Common myeloid progenitor, CD34-positive (primary cell): ENCODE results near the gene ETS2.
A peak's percentile ranks its signal among the peaks of the same experiment; 100 is the strongest.

Source experiments
- CTCF ChIA-PET: fragments of 350-600 bp; sonication (Branson Sonifier 250); formaldehyde crosslinking; loops from one replicate; lab custom pipeline; 2021; ENCODE audit warnings: antibody characterized with exemption; lab: Charles Lee
- POLR2A ChIA-PET: fragments of 350-600 bp; sonication (Branson Sonifier 250); formaldehyde crosslinking; loops from one replicate; lab custom pipeline; 2021; ENCODE audit warnings: antibody characterized with exemption; lab: Charles Lee
- DNase-seq, 3 donors: peaks; one replicate each; pipeline versions ENCODE4 v3.0.0 to v3.0.0-alpha.2; 2013
- H3K27ac ChIP-seq, 2 experiments: 1 replicate in 1 of 2; 2 replicates in 1 of 2; pipeline ENCODE4 v1.7.0; 2013; ENCODE audit warnings: inconsistent platforms in 2 of 2, low read length in 2 of 2, mild to moderate bottlenecking in 2 of 2, low read depth in 1 of 2, moderate library complexity in 1 of 2; ENCODE audit not compliant: severe bottlenecking in 2 of 2, insufficient read depth in 1 of 2, poor library complexity in 1 of 2
- H3K27me3 ChIP-seq, 5 experiments: replicated peaks in 2 of 5; 1 replicate in 3 of 5; 2 replicates in 2 of 5; pipeline versions ENCODE4 v1.6.1 to v1.7.0; 2013; ENCODE audit warnings: low read length in 4 of 5, mild to moderate bottlenecking in 2 of 5, moderate library complexity in 2 of 5, inconsistent platforms in 1 of 5; ENCODE audit not compliant: insufficient read depth in 5 of 5, control insufficient read depth in 4 of 5
- H3K36me3 ChIP-seq, 4 experiments: 1 replicate in 2 of 4; 2 replicates in 2 of 4; pipeline versions ENCODE4 v1.6.1 to v1.7.0; 2013; ENCODE audit warnings: low read length in 3 of 4, control low read depth in 1 of 4, mild to moderate bottlenecking in 1 of 4; ENCODE audit not compliant: control insufficient read depth in 4 of 4, insufficient read depth in 4 of 4
- H3K4me1 ChIP-seq, 4 experiments: 1 replicate in 3 of 4; 2 replicates in 1 of 4; pipeline versions ENCODE4 v1.6.1 to v1.7.1; 2013; ENCODE audit warnings: low read length in 3 of 4, mild to moderate bottlenecking in 3 of 4, control low read depth in 1 of 4, inconsistent platforms in 1 of 4, moderate library complexity in 1 of 4; ENCODE audit not compliant: control insufficient read depth in 4 of 4, insufficient read depth in 4 of 4; ENCODE audit errors: control extremely low read depth in 1 of 4
- H3K4me3 ChIP-seq, 7 experiments: 1 replicate in 4 of 7; 2 replicates in 3 of 7; pipeline versions ENCODE4 v1.5.1 to v1.7.0; 2013; ENCODE audit warnings: mild to moderate bottlenecking in 7 of 7, low read length in 6 of 7, moderate library complexity in 6 of 7, inconsistent platforms in 2 of 7, low read depth in 2 of 7, control low read depth in 1 of 7; ENCODE audit not compliant: insufficient read depth in 4 of 7, control insufficient read depth in 1 of 7; ENCODE audit errors: extremely low read depth in 1 of 7
- H3K9me3 ChIP-seq, 5 experiments: 1 replicate in 4 of 5; 2 replicates in 1 of 5; pipeline versions ENCODE4 v1.6.1 to v1.7.1; 2013; ENCODE audit warnings: low read length in 4 of 5, mild to moderate bottlenecking in 2 of 5, inconsistent platforms in 1 of 5, low read depth in 1 of 5, moderate library complexity in 1 of 5; ENCODE audit not compliant: control insufficient read depth in 4 of 5, insufficient read depth in 2 of 5; ENCODE audit errors: control extremely low read depth in 1 of 5
- WGBS: methylation state at CpG from one replicate; pipeline ENCODE4 v1.1.5; 2013; ENCODE audit not compliant: insufficient coverage; 5-methylcytosine and 5-hydroxymethylcytosine counted together

ETS2 gene

DNA sequence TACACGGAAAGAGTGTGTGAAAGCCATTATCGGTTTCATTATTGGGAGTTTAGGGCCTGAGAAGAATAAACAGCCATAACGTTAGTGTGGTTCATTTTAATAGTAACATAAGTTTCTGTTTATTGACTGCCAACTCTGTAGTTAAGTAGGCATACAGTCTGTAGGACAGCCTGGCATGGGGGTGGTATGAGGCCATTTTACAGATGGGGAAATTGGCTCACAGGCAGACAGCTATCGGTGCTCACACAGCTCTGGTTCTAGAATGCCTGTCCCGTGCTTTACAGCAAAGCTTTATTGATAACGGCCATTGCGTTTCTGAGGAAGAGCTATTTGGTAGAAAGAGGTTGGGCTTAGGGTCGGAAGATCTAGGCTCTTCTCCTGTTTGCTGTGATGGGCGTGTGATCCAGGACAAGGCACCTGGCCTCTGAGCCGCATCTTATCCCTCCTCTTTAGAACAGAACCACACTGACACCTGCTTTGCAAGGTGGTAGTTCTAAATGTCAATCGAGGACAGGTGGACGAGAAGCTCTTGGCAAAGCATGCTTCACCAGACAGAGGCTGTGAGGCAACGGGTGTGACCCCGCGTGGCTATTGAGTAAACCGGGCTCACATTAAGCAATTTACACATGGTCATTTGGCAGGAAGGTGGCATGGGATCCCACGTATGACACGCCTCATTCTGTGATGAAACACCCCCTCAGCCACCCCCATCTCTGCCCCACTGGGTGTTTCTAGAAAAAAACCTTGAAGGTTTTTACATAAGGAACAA, 14.9 kb downstream of the ETS2 start:
- Histone ChIP-seq H3K36me3 (peaks cover 47 to 91% (median 81%) of the 10 kb centered on the region in 4 experiments), H3K4me3 (no peak overlapping the region), H3K4me1 (peaks cover 0 to 31% (median 12%) of the 10 kb centered on the region in 4 experiments), H3K27ac (peak overlapping the region in 1 of 2 experiments; percentile 55), H3K9me3 (peaks cover 0 to 2% (median 0%) of the 10 kb centered on the region in 5 experiments), H3K27me3 (no peaks in the 10 kb centered on the region)
- WGBS: 96% methylated on average over 17 of the region's 18 CpGs
- POLR2A ChIA-PET: interaction anchor here (1.6 kb wide), 1 partner anchor 44 kb away, joined by 5 read pairs; no protein-coding TSS in a partner anchor
- CTCF ChIA-PET: interaction anchor here (1.0 to 3.9 kb wide), 5 partner anchors 11 to 356 kb away, joined by 3 to 20 read pairs (median 3); no protein-coding TSS in a partner anchor
- DNase-seq: no peak

DNA sequence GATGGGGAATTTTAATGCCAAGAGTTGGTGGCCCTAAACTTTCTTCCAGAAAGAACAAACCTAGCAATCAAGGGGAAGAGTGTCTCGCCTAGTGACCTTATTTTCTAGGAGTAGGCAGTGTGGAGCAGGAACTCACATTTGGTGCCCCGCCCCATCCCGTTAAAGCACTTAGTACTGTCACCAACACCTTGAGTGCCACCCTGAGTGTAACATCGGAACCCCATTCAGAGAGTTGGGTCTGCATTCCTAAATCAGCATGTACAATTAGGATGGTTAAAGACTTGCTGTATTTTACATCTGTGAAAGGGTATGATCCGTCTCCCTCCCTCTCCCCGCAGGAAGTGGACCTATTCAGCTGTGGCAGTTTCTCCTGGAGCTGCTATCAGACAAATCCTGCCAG, 15.5 kb downstream of the ETS2 start:
- WGBS: 91% methylated on average over 5 of the region's 6 CpGs
- ChIA-PET CTCF (interaction anchor here (1.0 to 3.9 kb wide), 6 partner anchors 11 to 356 kb away, joined by 3 to 20 read pairs (median 4); no protein-coding TSS in a partner anchor), POLR2A (interaction anchor here (1.6 kb wide), 1 partner anchor 43 kb away, joined by 5 read pairs; no protein-coding TSS in a partner anchor)
- H3K36me3 ChIP-seq: peaks cover 45 to 88% (median 79%) of the 10 kb centered on the region in 4 experiments
- H3K4me3 ChIP-seq: no peak overlapping the region
- peak overlapping the region in 1 of 2 experiments; percentile 55 for H3K27ac ChIP-seq
- DNase-seq: no peak
- H3K4me1 ChIP-seq: peaks cover 0 to 31% (median 12%) of the 10 kb centered on the region in 4 experiments
- H3K27me3 ChIP-seq: no peaks in the 10 kb centered on the region
- H3K9me3 ChIP-seq: peaks cover 0 to 2% (median 0%) of the 10 kb centered on the region in 5 experiments

DNA sequence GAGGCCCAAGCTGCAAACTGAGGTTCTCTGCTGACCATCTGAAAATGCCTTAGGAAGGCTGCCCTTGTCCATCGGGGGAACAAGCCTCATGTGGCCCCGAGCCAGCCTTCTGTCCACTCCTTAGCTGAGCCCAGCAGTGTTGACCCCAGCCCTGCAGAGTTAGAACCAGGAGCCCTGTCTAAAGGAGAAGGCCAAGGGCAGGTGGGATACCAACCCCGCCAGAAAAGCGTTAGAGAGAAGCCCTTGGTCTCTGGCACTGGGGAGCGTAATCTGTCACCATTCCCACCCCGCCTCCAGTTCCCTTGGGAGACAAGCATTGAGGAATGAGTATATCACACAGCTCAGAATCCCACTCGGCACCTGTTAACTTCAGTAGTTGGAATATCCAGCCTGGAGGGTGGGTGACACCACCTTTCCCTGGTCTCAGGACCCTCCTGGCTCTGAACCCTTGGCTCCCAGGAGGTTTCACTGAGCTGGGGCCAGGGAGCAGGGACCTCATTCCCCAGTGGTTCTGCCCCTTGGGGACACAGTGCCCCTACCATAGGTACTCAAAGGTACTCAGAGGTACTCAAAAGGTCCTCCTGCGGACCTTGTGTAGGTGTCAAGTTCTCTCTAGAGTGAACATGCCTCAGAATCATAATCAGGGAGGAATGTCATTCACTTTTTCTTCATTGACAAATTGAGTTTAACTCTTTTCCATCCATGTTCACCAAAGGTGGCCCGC, 16.4 kb downstream of the ETS2 start:
- DNase-seq: no peak
- Histone ChIP-seq H3K36me3 (peaks cover 37 to 79% (median 72%) of the 10 kb centered on the region in 4 experiments), H3K4me3 (no peak overlapping the region), H3K27me3 (no peaks in the 10 kb centered on the region), H3K9me3 (peaks cover 0 to 7% (median under 1%) of the 10 kb centered on the region in 5 experiments), H3K4me1 (peaks cover 0 to 31% (median 12%) of the 10 kb centered on the region in 4 experiments), H3K27ac (peak overlapping the region in 1 of 2 experiments; percentile 60)
- WGBS: 100% methylated on average over 9 of the region's 9 CpGs
- ChIA-PET POLR2A (interaction anchor here (1.6 kb wide), 1 partner anchor 42 kb away, joined by 5 read pairs; no protein-coding TSS in a partner anchor), CTCF (interaction anchor here (0.7 to 3.9 kb wide), 6 partner anchors 10 to 355 kb away, joined by 3 to 20 read pairs (median 4); no protein-coding TSS in a partner anchor)

DNA sequence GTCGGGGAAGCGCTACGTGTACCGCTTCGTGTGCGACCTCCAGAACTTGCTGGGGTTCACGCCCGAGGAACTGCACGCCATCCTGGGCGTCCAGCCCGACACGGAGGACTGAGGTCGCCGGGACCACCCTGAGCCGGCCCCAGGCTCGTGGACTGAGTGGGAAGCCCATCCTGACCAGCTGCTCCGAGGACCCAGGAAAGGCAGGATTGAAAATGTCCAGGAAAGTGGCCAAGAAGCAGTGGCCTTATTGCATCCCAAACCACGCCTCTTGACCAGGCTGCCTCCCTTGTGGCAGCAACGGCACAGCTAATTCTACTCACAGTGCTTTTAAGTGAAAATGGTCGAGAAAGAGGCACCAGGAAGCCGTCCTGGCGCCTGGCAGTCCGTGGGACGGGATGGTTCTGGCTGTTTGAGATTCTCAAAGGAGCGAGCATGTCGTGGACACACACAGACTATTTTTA, 17.1 kb downstream of the ETS2 start:
- DNase-seq: no peak
- H3K36me3 ChIP-seq: peaks cover 34 to 73% (median 65%) of the 10 kb centered on the region in 4 experiments
- H3K4me3 ChIP-seq: peak overlapping the region in 1 of 7 experiments; percentile 24
- ChIA-PET CTCF (interaction anchor here (0.7 to 3.9 kb wide), 3 partner anchors 14 to 318 kb away, joined by 3 to 20 read pairs (median 4); no protein-coding TSS in a partner anchor), POLR2A (no interaction called here)
- H3K27me3 ChIP-seq: no peaks in the 10 kb centered on the region
- H3K27ac ChIP-seq: peak overlapping the region in 1 of 2 experiments; percentile 55
- 93% methylated on average over 26 of the region's 26 CpGs for WGBS
- H3K4me1 ChIP-seq: peaks cover 0 to 31% (median 12%) of the 10 kb centered on the region in 4 experiments
- peaks cover 0 to 12% (median 3%) of the 10 kb centered on the region in 5 experiments for H3K9me3 ChIP-seq

DNA sequence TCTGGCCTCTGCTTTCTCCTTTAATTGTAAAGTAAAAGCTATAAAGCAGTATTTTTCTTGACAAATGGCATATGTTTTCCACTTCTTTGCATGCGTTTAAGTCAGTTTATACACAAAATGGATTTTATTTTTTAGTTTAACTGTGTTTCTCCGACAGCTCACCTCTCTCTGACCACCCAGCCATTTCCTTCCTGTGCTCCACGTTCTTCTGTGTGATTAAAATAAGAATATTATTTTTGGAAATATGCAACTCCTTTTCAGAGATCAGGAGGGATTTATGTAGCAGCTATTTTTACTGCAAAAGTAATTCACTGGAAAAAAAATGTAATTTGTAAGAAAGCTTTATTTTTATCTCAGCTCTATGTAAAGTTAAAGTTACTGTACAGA, 18.0 kb downstream of the ETS2 start:
- no peaks in the 10 kb centered on the region for H3K27me3 ChIP-seq
- H3K9me3 ChIP-seq: peaks cover 0 to 12% (median 3%) of the 10 kb centered on the region in 5 experiments
- H3K36me3 ChIP-seq: peaks cover 28 to 63% (median 56%) of the 10 kb centered on the region in 4 experiments
- DNase-seq: no peak
- H3K27ac ChIP-seq: peak overlapping the region; percentile 17 to 55
- no CpG with 5 or more reads among the region's 3 CpGs for WGBS
- H3K4me3 ChIP-seq: peak overlapping the region in 1 of 7 experiments; percentile 10
- H3K4me1 ChIP-seq: peaks cover 0 to 31% (median 12%) of the 10 kb centered on the region in 4 experiments
- CTCF ChIA-PET: interaction anchor here (3.9 kb wide), 1 partner anchor 15 kb away, joined by 20 read pairs; no protein-coding TSS in a partner anchor
- POLR2A ChIA-PET: no interaction called here

DNA sequence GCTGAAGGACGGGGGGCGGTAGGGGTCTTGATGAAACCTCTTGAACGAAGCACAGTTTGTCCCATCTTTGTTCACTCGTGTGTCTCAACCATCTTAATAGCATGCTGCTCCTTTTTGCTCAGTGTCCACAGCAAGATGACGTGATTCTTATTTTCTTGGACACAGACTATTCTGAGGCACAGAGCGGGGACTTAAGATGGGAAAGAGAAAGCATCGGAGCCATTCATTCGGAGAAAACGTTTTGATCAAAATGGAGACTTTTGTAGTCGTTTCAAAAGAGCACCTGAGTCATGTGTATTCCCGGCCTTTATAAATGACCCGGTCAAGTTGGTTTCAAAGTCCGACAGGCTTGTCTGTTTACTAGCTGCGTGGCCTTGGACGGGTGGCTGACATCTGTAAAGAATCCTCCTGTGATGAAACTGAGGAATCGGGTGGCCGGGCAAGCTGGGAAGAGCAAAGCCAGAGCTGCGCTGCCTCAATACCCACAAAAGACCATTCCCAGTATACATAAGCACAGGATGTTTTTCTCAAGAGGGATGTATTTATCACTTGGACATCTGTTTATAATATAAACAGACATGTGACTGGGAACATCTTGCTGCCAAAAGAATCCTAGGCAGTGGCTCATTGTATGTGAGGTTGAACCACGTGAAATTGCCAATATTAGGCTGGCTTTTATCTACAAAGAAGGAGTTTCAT, 18.5 kb downstream of the ETS2 start:
- H3K36me3 ChIP-seq: peaks cover 25 to 58% (median 52%) of the 10 kb centered on the region in 4 experiments
- no peak for DNase-seq
- H3K27ac ChIP-seq: peak overlapping the region in 1 of 2 experiments; percentile 55
- WGBS: 81% methylated on average over 14 of the region's 19 CpGs
- peaks cover 0 to 12% (median 3%) of the 10 kb centered on the region in 5 experiments for H3K9me3 ChIP-seq
- H3K4me1 ChIP-seq: peaks cover 0 to 31% (median 12%) of the 10 kb centered on the region in 4 experiments
- H3K27me3 ChIP-seq: no peaks in the 10 kb centered on the region
- ChIA-PET CTCF (interaction anchor here (3.9 kb wide), 1 partner anchor 16 kb away, joined by 20 read pairs; no protein-coding TSS in a partner anchor), POLR2A (interaction anchor here (1.2 kb wide), 1 partner anchor 164 kb away, joined by 3 read pairs; no protein-coding TSS in a partner anchor)
- H3K4me3 ChIP-seq: no peak overlapping the region
